Naive thymus-derived CD8-positive, alpha-beta T cell (primary cell): Measurements from ENCODE around the gene AP1AR. TPM values are rescaled to one million over a fixed set of nuclear protein-coding genes. Genes with fewer than 3 reads are reported as not detected.

Experiments
- ATAC-seq, 2 donors: fragments of 150-1000 bp; cut with Tn5 transposase in 1 of 2; sonication (Bioruptor Pico), chemical (Tn5 transposase) in 1 of 2; 1 replicate in 1 of 2; 2 replicates in 1 of 2; pipeline ENCODE4 v1.10.0; 2021; ENCODE audit warnings: mild to moderate bottlenecking in 2 of 2, moderate library complexity in 2 of 2
- POLR2A ChIA-PET: fragments of 350-600 bp; sonication (Branson Sonifier 250); formaldehyde crosslinking; loops from one replicate; lab custom pipeline; 2021; ENCODE audit warnings: antibody characterized with exemption; lab: Charles Lee
- DNase-seq, 10 donors: peaks; one replicate each; pipeline versions ENCODE4 v3.0.0 to v3.0.0-alpha.2; 2020 to 2022
- H3K27ac Mint-ChIP-seq, 10 donors: one replicate each; pipeline ENCODE4 v1.8.0; 2020 to 2022; ENCODE audit warnings: mild to moderate bottlenecking in 10 of 10, mixed read lengths in 10 of 10, moderate library complexity in 4 of 10, inconsistent platforms in 1 of 10
- H3K27me3 Mint-ChIP-seq, 5 donors: one replicate each; pipeline ENCODE4 v1.8.0; 2021 to 2022; ENCODE audit warnings: mixed read lengths in 5 of 5
- H3K36me3 Mint-ChIP-seq, 3 donors: one replicate each; pipeline ENCODE4 v1.8.0; 2020 to 2022; ENCODE audit warnings: mixed read lengths in 3 of 3, mild to moderate bottlenecking in 2 of 3, inconsistent platforms in 1 of 3
- H3K4me1 Mint-ChIP-seq, 4 donors: one replicate each; pipeline ENCODE4 v1.8.0; 2021 to 2022; ENCODE audit warnings: mixed read lengths in 4 of 4
- H3K4me3 Mint-ChIP-seq, 10 donors: one replicate each; pipeline ENCODE4 v1.8.0; 2020 to 2022; ENCODE audit warnings: mild to moderate bottlenecking in 10 of 10, mixed read lengths in 10 of 10, moderate library complexity in 6 of 10, inconsistent platforms in 1 of 10
- H3K9me3 Mint-ChIP-seq, 9 donors: one replicate each; pipeline ENCODE4 v1.8.0; 2020 to 2022; ENCODE audit warnings: mixed read lengths in 9 of 9, mild to moderate bottlenecking in 3 of 9, inconsistent platforms in 1 of 9, moderate library complexity in 1 of 9
- polyA plus RNA-seq, 3 donors: library from polyadenylated mRNA; unstranded; fragments of 300-500 nt; fragmentation: Illumina TruSeq; gene quantifications; one replicate each; pipeline ENCODE4 v1.2.3, GENCODE V29; 2021
- total RNA-seq, 8 experiments: library from RNA in 2 of 8; stranded (reverse) in 2 of 8; gene quantifications; one replicate each; pipeline ENCODE4 v1.2.3 and lab custom pipeline; 2021 to 2026

Gene AP1AR, protein sequence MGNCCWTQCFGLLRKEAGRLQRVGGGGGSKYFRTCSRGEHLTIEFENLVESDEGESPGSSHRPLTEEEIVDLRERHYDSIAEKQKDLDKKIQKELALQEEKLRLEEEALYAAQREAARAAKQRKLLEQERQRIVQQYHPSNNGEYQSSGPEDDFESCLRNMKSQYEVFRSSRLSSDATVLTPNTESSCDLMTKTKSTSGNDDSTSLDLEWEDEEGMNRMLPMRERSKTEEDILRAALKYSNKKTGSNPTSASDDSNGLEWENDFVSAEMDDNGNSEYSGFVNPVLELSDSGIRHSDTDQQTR
- total RNA-seq = 10 to 100 TPM; 21.3 to 23.7 TPM
- polyA plus RNA-seq = 10 to 100 TPM; 16.1 to 28.9 (median 16.8) TPM
- total RNA-seq (lab: John Stamatoyannopoulos, UW) = 17.6 to 61.1 (median 38.4) reads per million in 6 experiments

DNA sequence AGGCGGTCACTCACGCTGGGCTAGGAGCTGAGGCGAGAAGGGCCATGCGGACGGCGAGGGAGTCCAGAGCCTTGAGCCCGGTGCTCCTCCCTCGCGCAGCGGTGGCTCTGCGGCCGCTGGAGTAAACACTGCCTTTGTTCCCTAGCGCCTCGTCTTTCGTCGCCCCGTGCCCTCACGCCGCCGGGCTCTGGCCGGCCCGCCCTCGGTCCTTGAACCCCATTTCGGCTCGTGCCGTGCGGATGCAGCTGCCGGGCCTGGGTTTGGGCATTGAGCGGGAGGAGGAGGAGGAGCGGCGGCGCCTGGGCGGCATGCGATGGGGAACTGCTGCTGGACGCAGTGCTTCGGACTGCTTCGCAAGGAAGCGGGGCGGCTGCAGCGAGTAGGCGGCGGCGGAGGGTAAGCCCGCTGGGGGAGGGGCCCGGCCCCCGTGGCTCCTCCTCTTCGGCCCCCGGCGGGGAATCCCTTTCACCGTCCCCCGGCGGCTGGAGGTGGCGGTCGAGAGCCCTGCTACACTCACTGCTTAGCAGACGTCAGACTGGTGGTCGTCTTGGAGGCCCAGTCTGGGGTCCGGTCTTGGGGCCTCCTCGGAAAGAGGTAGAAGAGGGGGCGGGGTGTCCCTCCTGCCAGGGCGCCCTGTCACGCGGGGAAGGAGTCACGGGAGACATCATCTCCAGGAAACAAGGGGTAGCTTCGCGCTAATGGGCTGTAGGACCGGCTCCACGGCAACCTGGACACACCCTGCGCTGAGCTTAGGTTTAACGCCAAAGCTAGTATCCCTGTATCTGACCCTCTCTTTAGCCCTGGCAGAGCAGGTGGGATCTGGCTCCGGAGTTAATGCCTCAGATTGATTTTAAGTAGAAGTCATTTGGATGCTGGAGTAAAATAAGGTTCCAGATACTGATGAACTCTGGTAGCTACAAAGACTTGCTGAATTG, at the start of gene AP1AR:
Gene AP1AR (plus strand): TSS at position 9 of the 935 bp plus-strand sequence. CDS start 305 bp downstream, at position 314.
- H3K27me3 Mint-ChIP-seq = peaks cover 0 to 1% (median 0%) of the 10 kb centered on the region in 5 donors
- peak within 1 kb of the TSS; percentile 91 to 99 (median 96) for H3K4me3 Mint-ChIP-seq
- POLR2A ChIA-PET = interaction anchor here (1.0 to 2.3 kb wide), 9 partner anchors 11 to 405 kb away, joined by 3 to 11 read pairs (median 6); partner anchors contain the start of genes LARP7, TIFA and ZGRF1
- H3K36me3 Mint-ChIP-seq = peaks cover 0 to 5% (median 0%) of the 10 kb centered on the region in 3 donors
- ATAC-seq (peak; percentile 58 to 62), DNase-seq (peak; percentile 55 to 87 (median 77))
- H3K27ac Mint-ChIP-seq = peak within 1 kb of the TSS; percentile 98 to 100 (median 99)
- no peaks in the 10 kb centered on the region for H3K9me3 Mint-ChIP-seq
- peaks cover 19 to 45% (median 43%) of the 10 kb centered on the region in 4 donors for H3K4me1 Mint-ChIP-seq

DNA sequence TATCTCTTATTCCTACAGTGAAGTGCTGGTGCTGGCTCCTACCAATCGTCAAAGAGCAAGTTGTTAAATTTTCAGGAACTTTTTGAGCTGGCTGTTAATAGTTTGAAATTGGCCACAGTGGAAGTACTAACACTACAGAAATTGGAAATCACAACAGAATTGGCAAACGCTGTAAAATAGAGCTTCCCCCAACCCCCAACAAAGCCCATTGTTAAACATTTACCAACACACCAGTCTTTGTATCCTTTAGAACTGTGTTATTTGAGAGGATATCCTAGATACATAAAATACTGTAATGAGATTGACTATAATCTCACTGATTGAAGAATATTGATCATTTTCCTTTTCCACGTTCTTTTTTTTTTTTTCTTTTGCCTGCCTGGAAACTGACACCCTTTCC, 49.0 kb upstream of the AP1AR start:
- Mint-ChIP-seq H3K9me3 (no peaks in the 10 kb centered on the region), H3K36me3 (peaks cover 0 to 4% (median 0%) of the 10 kb centered on the region in 3 donors), H3K27ac (peak overlapping the region; percentile 3 to 85 (median 76)), H3K4me1 (peaks cover 25 to 55% (median 41%) of the 10 kb centered on the region in 4 donors), H3K4me3 (peak overlapping the region in 6 of 10 donors; percentile 18 to 72 (median 48)), H3K27me3 (no peaks in the 10 kb centered on the region)
- POLR2A ChIA-PET = interaction anchor here (1.1 kb wide), 1 partner anchor 30 kb away, joined by 3 read pairs; no protein-coding TSS in a partner anchor
- no peak for ATAC-seq
- DNase-seq = no peak

DNA sequence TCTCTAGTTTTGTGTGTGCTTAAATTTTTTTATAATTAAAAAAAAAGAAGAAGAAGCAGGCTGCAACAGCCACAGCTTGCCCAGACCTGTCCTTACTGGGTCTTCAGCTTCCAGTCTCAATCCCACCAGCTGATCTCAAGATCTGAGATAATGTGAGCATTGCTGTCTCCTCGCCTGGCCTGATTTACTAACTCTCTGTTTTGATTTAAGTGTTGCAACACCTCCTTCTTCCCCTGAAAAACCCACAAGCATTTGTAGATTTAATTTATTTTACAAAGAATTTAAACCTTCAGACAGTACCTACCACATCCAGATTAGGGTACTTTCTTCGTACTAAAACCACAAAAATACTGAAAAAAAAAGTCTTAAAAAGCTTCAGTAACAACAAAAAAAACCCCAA, 48.3 kb upstream of the AP1AR start:
- no peaks in the 10 kb centered on the region for H3K27me3 Mint-ChIP-seq
- peak; percentile 93 to 97 for ATAC-seq
- H3K9me3 Mint-ChIP-seq = no peaks in the 10 kb centered on the region
- peaks cover 0 to 8% (median 0%) of the 10 kb centered on the region in 3 donors for H3K36me3 Mint-ChIP-seq
- POLR2A ChIA-PET = interaction anchor here (0.5 kb wide), 1 partner anchor 199 kb away, joined by 5 read pairs; no protein-coding TSS in a partner anchor
- H3K4me3 Mint-ChIP-seq = peak overlapping the region; percentile 4 to 76 (median 58)
- peak in 5 of 10 donors; percentile 7 to 76 (median 38) for DNase-seq
- peaks cover 25 to 53% (median 41%) of the 10 kb centered on the region in 4 donors for H3K4me1 Mint-ChIP-seq
- peak overlapping the region; percentile 18 to 90 (median 65) for H3K27ac Mint-ChIP-seq

DNA sequence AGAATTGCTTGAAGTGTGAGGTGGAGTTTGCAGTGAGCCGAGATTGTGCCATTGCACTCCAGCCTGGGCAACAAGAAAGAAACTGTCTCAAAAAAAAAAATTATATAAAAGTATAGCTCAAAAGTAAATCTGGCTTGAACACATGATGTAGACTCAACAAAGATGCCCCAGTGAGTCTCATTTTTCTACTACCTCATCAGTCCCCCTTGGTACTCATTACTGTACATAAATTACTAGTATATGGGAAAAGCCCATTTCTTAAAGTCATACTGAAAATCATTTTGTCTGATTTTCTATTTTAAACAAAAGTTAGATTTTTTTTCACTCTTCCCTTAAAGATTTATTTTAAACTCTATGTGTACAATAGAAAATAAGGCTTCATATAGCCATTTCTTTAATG, 47.1 kb upstream of the AP1AR start:
- DNase-seq = no peak
- Mint-ChIP-seq H3K27me3 (no peaks in the 10 kb centered on the region), H3K36me3 (peaks cover 0 to 8% (median 0%) of the 10 kb centered on the region in 3 donors), H3K4me3 (peak overlapping the region in 1 of 10 donors; percentile 32), H3K9me3 (no peaks in the 10 kb centered on the region), H3K27ac (no peak overlapping the region), H3K4me1 (peaks cover 21 to 45% (median 34%) of the 10 kb centered on the region in 4 donors)
- POLR2A ChIA-PET = no interaction called here
- ATAC-seq = no peak

DNA sequence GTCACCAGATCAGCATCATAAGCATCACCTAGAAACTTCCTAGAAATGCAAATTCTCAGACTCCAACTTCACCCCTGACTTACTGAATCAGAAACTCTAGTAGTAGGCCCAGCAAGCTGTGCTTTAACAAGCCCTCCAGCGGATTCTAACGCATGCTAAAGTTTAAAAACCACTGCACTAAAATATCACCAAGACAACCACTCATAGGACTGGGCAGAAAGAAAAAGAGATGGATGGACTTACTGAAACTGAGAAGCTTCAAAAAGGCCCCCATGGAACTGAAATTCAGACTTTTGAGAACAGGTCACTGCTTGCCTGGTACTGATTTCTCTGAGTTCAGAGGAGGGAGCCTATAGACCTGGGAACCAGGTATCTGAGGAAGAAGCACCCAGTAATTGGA, 46.3 kb upstream of the AP1AR start:
- DNase-seq (no peak), ATAC-seq (no peak)
- H3K9me3 Mint-ChIP-seq = no peaks in the 10 kb centered on the region
- POLR2A ChIA-PET = no interaction called here
- peaks cover 20 to 39% (median 32%) of the 10 kb centered on the region in 4 donors for H3K4me1 Mint-ChIP-seq
- H3K27me3 Mint-ChIP-seq = no peaks in the 10 kb centered on the region
- no peak overlapping the region for H3K4me3 Mint-ChIP-seq
- H3K27ac Mint-ChIP-seq = peak overlapping the region in 1 of 10 donors; percentile 74
- H3K36me3 Mint-ChIP-seq = peaks cover 0 to 10% (median 0%) of the 10 kb centered on the region in 3 donors

DNA sequence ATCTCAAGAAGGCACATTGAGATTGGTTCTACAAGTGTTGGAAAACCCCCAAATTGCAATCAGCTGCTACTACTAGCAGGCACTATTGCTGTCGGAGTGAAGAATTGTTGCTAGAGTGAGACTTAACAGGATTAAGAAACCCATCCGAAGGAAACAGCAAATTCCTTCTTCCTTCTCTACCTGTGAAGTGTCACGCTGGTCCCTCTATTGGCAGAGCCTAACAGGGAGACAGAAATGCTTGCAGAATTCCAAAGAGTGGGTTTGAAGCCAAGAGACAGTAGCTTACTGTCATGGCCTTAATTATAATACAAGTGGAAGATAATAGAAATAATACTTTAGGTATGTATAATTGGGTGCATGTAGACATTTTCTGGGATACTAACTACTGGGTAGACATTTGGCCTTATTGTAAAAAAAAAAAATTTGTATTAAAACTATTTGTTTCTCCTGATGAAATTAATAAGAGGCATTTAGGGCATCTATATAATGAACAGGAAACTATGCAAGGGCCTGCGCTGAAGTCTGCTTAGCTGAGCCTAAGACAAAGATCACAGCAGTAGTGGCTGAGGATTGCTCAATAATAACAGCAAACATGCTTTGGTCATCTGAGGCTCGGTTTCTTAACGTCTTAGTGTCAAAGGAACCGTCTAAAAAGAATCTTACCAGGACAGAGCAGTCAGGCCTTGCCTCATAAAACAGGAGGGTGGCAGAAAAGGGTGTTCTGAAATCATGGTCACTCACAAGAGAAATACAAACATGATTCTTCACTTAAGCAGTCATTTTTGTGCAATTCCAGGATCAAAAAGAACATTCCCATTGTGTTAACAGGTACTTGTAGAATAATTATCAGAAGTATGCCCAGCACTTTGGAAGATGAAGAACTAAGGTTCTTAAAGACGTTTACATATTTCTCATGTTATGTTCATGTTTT, 45.6 kb upstream of the AP1AR start:
- H3K4me1 Mint-ChIP-seq = peaks cover 20 to 39% (median 28%) of the 10 kb centered on the region in 4 donors
- POLR2A ChIA-PET = no interaction called here
- H3K27me3 Mint-ChIP-seq = no peaks in the 10 kb centered on the region
- peaks cover 0 to 14% (median 0%) of the 10 kb centered on the region in 3 donors for H3K36me3 Mint-ChIP-seq
- H3K4me3 Mint-ChIP-seq = no peak overlapping the region
- ATAC-seq (no peak), DNase-seq (no peak)
- peak overlapping the region in 2 of 10 donors; percentile 18 to 74 for H3K27ac Mint-ChIP-seq
- no peaks in the 10 kb centered on the region for H3K9me3 Mint-ChIP-seq

DNA sequence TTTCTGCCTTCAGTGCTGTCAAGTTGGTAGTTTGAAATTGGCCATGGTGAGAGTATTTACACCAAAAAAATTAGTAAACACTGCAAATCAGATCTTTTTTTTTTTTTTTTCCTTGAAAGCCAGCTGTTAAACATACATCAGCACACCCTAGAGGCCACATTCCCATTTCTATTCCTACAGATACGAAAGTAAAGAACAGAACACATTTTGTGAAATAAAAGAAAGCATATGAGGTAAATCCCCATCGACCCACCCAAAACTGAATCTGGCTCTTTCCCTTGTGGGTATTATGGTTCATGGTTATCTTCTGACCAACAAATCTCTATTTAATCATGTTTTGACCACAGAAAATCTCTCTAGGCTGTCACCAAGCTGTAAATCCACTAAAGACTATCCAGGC, 41.8 kb upstream of the AP1AR start:
- Mint-ChIP-seq H3K27me3 (no peaks in the 10 kb centered on the region), H3K9me3 (no peaks in the 10 kb centered on the region), H3K36me3 (peaks cover 0 to 14% (median 0%) of the 10 kb centered on the region in 3 donors), H3K4me3 (no peak overlapping the region), H3K27ac (no peak overlapping the region), H3K4me1 (peaks cover 0 to 12% (median 3%) of the 10 kb centered on the region in 4 donors)
- POLR2A ChIA-PET = interaction anchor here (0.7 kb wide), 1 partner anchor 44 kb away, joined by 3 read pairs; no protein-coding TSS in a partner anchor
- DNase-seq (no peak), ATAC-seq (no peak)

GRCh38 chr4:112190684-112191083, 40.9 kb upstream of the AP1AR start:
- POLR2A ChIA-PET = interaction anchor here (0.7 kb wide), 1 partner anchor 43 kb away, joined by 3 read pairs; no protein-coding TSS in a partner anchor
- H3K4me3 Mint-ChIP-seq = no peak overlapping the region
- ATAC-seq = no peak
- no peaks in the 10 kb centered on the region for H3K9me3 Mint-ChIP-seq
- peaks cover 0 to 7% (median 1%) of the 10 kb centered on the region in 4 donors for H3K4me1 Mint-ChIP-seq
- H3K27me3 Mint-ChIP-seq = no peaks in the 10 kb centered on the region
- H3K36me3 Mint-ChIP-seq = peaks cover 2 to 17% (median 3%) of the 10 kb centered on the region in 3 donors
- no peak overlapping the region for H3K27ac Mint-ChIP-seq
- DNase-seq = no peak

DNA sequence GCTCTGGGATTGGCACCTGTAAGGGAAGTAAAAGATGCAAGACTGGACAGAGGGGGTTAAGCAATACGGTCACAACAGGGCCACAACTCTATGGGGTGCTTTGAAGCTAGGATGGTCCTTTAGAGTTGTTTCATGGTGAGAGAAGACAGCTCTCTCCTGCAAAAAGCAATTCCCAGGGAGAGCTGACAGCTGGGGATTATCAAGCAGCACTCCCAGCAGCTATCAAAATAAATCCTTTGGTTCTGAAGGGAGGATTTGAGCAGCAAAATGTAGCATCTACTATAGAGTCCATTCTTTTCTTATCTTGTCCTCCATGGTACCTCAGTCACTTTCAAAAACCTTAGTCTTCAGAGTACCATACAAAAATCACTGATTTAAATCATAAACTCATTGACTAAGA, 35.1 kb upstream of the AP1AR start:
- Mint-ChIP-seq H3K4me1 (peaks cover 0 to 2% (median 0%) of the 10 kb centered on the region in 4 donors), H3K36me3 (peaks cover 2 to 3% (median 3%) of the 10 kb centered on the region in 3 donors), H3K27me3 (peaks cover 0 to 4% (median 0%) of the 10 kb centered on the region in 5 donors), H3K4me3 (no peak overlapping the region), H3K27ac (peak overlapping the region in 1 of 10 donors; percentile 3), H3K9me3 (no peaks in the 10 kb centered on the region)
- DNase-seq = no peak
- POLR2A ChIA-PET = no interaction called here
- ATAC-seq = no peak

- Mint-ChIP-seq H3K27me3 (peaks cover 0 to 4% (median 0%) of the 10 kb centered on the region in 5 donors), H3K4me1 (peaks cover 0 to 2% (median 0%) of the 10 kb centered on the region in 4 donors), H3K4me3 (no peak overlapping the region), H3K36me3 (peaks cover 2 to 3% (median 3%) of the 10 kb centered on the region in 3 donors), H3K9me3 (no peaks in the 10 kb centered on the region), H3K27ac (no peak overlapping the region)
- no peak for DNase-seq
- POLR2A ChIA-PET = no interaction called here
- ATAC-seq = no peak
Observed at GRCh38 chr4:112199041-112199440, 32.5 kb upstream of the AP1AR start.

- H3K27ac Mint-ChIP-seq = peak overlapping the region in 1 of 10 donors; percentile 27
- H3K4me3 Mint-ChIP-seq = no peak overlapping the region
- no peaks in the 10 kb centered on the region for H3K4me1 Mint-ChIP-seq
- ATAC-seq (no peak), DNase-seq (no peak)
- no peaks in the 10 kb centered on the region for H3K36me3 Mint-ChIP-seq
- H3K9me3 Mint-ChIP-seq = no peaks in the 10 kb centered on the region
- peaks cover 0 to 4% (median 0%) of the 10 kb centered on the region in 5 donors for H3K27me3 Mint-ChIP-seq
- POLR2A ChIA-PET = no interaction called here
Observed at GRCh38 chr4:112201915-112202505, 29.6 kb upstream of the AP1AR start.
